NCI-H2029 (cell line): Measurements from ENCODE around the gene EEPD1.

Experiments used
- DNase-seq: peaks from one replicate; lab custom pipeline; 2025; lab: John Stamatoyannopoulos, UW

Gene EEPD1

DNA sequence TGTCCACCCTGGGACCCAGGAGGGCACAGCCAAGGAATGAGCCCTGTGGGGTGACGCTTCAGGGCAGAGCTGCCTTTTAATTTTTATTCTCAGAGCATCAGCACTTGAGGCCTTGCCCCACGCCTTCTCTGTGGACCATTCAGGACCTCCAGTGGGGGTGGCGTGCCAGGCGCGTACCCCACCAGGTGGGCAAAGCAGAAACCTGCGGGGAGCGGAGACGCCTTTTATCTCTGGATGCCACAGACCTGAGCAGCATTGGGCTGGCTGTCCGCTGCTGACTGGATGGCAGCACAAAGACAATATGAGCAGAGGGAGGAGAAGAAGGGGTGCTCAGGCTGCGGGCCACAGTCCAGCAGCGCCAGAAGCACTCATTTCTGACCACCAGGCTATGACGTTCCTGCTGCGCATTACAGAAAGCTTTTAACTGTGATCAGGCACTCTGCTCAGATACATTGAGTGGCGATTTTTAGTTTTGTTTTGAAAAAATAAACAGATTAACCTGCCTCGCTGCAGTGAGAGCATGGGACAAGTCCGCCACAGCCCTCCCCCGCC lies 146.2 kb downstream of the EEPD1 start:
- DNase-seq: no peak

DNA sequence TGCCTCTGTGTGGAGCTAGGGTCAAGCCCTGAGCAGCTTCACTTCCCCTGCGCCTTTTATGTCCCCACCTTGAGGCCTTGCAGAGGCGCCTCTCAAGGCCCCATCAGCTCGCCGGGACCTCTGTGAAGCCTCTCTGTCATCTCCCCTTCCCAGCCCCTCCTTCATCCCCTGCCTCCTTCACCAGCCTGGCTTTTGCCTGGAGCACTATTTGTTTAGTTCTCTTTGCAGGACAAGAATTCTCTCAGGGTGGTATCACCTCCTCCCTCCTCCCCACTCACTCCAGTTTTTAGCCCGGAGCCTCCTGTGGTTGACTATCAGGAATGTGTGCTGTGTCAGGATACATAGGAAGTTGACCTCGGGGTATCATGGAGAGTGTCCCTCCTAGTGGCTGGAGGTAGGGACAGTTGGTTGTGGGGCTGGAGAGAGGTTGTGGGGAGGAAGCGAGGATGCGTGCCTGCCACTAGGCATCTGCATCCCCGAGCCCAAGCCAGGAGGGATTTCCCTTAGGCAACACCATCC lies 146.8 kb downstream of the EEPD1 start:
- no peak for DNase-seq

DNA sequence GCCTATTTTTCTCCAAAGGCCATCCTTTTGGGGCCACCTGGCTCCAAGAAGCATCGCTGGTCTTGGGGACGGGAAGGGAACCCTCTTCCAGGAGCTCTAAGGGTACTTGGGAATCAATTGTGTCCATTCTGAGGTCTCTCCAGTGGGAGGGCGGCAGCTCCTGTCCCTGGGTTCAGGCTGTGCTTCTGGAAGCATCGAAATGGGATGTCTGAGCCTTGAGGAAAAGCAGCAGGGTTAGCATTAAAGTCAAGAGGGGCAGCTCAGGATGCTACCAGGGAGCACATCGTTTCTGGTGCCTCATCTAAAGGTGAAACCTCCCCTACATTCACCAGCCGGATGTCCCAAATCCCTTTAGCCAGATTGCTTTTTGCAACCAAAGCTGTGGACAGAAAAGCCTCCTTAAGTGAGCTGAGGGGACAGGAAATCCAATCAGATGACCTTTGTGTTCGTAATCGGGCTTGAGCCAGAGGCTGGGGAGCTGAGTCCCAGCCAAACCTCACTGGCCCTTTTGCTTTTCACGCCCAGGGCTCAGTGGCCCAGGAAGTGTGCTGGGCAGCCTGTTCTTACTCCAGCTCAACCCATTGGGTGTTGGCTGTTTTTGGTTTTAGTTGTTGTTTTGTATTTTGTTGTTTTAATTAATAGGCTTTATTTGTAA lies 147.8 kb downstream of the EEPD1 start:
- DNase-seq: no peak

DNA sequence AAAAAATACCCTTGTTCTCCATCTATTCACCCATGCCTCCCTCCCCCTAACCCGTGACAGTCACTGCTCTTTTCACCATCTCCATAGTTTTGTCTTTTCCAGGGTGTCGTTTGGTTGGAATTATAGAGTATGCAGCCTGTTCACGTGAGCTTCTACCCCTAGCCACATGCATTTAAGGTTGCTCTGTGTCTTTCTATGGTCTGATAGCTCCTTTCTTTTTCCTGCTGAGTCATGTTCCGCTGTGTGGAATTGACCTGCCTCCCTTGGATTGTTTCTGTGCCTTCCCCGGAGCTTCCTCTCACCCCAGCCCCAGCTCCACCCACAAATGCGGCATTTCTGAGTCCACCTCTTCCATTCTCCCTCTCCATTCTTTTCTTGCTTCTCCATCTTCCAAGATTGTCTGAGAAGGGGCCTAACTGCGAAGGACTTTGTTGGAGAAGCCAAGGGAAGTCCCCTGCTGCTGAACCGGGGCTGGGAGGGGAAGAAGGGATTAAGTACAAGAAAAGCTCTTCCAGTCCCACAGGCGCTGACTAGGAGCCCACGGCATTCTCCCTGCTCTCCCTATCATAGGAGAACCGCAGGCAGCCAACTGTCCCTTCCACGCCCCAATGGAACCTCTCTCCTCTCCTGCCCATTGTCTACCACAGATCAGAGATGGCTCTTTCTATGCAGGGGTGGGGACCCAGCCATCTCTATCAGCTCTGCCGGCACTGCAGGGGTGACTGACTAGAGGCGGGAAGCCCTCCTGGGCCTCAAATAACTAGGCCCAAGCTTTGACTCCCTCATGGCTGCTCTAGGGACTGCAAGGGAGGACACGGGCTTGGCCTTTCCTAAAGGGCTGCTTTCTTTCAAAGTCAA lies 149.1 kb downstream of the EEPD1 start:
- DNase-seq: no peak

DNA sequence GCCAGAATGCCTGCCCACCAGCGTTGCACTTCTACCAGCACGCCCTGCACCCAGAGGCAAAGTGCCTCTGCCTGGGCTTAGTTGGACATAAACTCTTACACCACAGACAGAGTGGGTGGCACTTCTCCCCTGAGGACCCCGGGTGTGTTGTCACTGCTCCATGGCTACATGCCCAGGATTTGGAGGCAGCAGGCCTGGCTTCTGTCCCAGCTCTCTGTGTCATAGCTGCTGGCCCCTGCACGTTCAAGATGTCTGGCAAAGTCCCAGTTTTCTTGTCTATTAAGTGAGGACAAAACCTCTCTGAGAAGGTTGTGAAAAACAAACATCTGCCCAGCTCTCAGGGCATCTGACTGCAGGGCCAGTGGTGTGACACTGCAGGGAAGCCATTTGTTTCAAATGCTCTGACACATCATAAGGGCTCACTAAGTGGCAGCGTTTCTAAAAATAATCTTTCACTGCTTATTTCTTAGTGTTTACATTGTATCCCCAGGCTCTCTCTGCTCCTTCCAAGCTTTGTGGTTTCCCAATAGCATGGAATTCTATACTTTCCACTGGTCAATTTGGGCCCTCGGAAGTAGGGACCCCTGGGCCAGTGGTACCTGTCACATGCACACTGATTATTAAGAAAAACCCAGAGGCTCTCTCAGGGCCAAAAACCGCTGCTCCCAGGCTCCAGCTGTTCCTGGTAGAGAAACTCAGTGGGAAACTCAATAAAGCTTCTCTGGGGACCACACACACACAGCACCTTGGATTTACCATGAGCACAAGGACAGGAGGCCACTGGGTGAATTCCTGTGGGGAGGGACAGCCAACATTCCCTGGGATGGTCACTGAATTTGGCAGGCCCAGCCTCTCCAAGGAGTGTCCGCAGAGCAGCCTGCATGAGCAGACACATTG lies 150.4 kb downstream of the EEPD1 start:
- DNase-seq: peak; percentile 99

DNA sequence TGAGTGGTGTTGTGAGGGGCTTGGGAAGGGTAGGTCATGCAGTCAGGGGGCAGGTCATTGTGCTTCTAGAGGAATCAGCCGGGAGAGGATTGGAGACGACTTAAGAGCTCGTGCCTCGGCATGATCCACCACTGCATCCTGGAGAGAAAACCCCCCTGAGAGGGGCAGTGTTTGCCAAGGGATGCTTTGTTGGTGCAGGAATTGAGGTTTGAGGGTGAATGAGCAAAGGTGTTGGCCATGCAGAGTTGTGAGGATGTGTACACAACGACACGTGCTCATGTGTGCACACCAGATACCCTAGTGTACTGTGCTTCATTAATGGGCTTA lies 151.0 kb downstream of the EEPD1 start:
- no peak for DNase-seq

DNA sequence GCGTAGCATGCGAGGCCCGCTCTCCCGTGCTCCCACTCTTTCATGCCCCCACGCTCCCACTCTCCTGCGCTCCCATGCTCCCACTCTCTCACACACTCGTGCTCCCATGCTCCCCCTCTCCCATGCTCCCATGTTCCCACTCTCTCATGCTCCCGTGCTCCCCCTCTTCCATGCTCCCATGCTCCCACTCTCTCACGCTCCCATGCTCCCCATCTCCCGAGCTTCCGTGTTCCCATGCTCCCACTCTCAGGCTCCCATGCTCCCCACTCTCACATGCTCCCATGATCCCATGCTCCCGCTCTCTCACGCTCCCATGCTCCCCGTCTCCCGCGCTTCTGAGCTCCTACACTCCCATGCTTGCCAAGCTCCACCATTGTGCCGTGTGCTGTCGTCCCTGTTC lies 152.2 kb downstream of the EEPD1 start:
- no peak for DNase-seq

DNA sequence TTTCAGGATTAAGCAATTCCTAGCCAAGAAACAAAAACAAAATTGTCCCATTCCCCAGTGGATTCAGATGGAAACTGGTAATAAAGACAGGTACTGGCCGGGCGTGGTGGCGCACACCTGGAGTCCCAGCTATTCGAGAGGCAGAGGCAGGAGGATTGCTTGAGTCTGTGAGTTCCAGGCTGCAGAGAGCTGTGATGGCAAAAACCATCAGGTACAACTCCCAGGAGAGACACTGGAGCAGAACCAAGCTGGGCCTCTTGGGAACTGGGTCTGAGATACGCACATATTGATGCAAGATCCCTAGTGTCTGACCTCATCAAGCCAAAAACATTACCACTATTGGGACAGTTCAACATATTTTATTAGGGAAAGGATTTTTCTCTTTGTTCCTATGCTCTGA lies 152.6 kb downstream of the EEPD1 start:
- DNase-seq: no peak

DNA sequence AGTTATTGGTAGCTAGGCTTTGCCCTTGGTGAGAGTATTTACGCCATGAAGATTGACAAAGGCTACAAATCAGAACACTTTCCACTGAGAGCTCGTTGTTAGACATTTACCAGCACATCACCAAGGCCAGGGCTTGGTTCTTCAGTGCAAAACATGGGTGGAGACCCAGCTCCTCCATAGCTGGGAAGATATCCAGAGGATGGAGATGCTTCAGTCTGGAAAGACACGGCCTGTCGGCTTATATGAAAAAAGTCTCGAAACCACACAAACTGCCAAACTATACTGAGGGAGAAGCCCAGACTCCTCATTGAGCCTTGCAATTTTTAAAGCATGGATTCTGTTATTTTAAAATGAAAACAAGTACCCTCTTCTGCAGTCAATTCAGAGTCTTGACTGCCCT lies 153.2 kb downstream of the EEPD1 start:
- DNase-seq: no peak

DNA sequence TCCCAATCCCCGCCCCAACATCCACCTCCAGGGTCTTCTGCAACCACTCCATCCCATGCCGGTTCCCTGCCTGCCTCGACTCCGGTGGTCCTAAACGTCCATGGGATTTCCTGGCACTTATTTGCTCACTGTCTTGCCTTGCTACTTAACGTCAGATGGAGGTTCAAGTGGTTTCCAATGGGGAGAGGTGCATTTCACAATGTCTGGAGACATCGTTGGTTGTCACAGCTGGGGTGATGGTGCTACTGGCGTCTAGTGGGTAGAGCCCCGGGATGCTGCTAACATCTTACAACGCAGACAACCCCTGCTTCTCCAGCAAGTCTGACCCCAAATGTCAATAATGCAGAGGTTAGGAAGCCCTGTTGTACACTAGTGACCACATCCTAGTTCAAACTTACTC lies 153.7 kb downstream of the EEPD1 start:
- no peak for DNase-seq

DNA sequence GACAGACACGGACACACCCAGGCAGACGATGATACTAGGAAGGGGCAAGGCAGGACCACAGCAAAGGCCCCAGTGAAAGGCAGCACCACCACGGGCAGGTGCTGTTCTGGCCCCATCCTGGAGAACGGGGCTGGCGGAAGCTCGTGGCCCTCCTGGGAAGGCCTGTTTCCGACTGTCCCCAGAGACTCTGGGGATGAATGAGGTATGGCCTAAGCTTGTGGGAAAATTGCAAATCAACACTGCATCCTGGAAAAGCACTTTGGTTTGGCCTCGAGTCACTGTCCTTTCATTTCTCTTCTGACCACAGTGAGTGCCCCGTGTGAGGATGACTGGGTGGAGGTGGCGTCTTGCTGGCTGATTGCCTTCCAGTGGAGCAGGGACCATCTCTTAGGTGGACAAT lies 155.0 kb downstream of the EEPD1 start:
- no peak for DNase-seq

DNA sequence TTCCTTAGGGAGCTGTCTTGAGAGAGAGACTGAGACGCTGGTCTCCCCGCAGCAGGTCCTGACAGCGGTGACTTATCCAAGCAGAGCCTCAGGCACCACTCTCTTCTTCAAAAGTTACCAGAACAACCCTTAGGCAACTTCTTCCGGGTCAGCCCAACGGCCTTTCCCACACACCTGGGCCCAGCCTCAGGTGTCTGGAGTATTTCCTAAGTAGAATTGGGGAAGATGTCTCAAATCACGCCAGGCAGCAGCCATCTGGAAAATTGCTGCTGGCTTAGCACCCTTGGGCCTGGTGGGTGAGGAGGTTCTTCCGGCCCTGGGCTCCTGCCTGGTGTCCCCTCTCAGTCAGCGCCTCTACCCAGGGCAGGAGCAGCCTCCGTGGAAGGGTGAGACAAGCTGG lies 156.2 kb downstream of the EEPD1 start:
- no peak for DNase-seq

DNA sequence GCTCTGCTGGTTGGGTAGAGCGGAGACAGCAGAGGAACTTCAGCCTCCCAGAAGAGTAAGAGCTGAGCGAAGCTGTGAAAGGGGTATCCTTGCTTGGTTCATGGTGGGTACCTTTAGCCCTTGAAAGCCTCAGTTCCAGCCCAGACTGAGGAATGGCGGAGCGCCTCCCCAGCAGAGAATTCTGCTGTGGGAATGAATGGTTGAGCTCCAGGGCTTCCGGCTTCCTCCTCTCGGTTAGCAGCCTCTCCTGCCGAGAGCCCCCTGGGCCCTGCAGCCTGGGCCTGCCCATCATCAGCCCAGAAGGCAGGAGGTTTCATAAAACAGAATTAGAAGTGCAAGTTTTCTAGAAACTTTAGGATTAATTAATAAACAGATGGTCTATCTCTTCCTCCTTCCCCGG lies 156.7 kb downstream of the EEPD1 start:
- no peak for DNase-seq

DNA sequence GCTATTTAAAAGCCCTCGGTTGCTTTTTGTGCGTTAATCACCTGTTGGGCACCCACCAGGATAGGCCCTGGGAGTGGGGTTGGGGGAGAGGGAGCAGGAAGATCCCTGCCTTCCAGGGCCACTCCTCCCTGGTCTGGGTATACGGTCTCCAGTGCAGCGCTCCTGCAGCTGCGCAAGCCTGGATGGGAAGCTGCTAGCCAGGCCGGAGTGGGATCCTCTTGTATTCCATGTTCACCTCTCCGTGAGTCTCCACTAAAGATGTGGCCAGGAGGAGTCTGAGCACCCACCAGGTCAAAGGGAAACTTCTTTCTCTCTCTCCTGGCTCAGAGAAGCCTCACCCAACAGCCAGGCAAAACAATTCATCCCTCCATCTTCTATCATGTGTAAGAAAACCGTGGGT lies 157.8 kb downstream of the EEPD1 start:
- no peak for DNase-seq

DNA sequence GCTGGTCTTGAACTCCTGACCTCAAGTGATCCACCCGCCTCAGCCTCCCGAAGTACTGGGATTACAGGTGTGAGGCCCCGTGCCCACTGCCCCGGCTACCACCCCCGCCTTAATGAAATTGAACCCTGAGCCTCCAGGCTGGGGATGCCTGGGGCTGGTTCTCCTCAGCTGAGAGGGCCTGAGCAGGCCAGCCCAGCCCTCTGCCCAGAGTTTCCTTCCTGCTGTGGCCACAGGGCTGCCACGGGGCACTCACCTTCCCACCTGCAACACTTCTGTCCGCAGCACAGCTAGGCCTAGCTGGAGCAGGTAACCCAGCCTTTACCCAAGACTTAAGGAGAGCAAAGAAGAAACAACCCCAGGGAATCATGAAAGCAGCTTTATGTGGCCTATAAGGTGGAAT lies 158.5 kb downstream of the EEPD1 start:
- DNase-seq: no peak

DNA sequence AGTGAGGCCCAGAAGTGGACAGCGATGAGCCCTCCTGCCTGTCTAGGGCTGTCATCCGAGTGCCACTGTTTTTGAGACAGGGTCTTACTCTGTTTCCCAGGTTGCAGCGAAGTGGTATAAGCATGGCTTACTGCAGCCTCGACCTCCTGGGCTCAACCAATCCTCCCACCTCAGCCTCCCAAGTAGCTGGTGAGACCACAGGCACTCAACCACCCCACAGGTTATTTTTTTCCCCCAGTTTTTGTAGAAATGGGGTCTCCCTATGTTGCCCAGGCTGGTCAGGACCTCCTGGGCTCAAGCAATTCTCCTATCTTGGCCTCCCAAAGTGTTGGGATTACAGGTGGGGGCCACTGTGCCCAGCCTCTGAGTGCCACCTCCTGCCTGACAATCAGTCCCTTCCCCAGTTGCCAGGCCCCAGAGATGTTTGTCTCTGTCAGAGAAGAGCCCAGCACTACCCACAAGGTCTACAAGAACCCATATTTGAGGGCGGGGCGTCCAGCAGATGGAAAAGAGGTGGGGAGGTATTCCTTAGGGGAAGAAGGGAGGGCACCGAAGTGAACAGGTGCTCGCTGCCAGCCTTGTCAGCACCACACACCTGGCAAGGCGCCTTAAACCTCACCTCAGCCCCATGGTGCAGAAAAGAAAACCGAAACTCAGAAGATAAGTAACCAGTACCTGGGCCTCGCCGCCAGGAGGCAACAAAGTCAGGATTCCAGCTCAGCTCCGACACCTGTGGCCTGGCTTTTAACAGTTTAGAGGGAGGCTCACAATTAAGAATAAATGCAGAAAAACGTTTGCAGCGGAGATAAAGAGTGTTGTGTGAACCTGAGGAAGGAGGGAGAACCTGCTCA lies 159.2 kb downstream of the EEPD1 start:
- peak; percentile 88 for DNase-seq

DNA sequence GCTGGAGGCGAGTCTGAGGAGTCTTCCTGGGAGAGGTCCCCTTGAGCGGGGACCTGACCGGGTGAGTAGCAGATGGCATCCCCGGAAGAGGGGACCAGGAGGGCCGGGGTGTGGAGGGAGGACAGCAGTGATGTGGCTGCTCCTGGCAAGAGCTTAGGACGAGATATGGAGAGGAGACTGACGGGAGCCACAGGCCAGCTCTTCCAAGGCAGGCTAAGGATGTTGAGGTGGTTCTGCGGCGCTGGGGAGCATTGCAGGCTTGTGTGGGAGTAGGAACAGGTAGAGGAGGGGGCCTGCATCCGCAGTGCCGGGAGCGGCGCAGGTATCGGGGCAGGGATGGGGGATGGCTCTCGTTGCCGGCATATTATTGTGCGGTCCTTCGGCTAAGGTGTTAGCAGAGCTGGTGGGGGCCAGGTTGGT lies 159.9 kb downstream of the EEPD1 start:
- DNase-seq: no peak

DNA sequence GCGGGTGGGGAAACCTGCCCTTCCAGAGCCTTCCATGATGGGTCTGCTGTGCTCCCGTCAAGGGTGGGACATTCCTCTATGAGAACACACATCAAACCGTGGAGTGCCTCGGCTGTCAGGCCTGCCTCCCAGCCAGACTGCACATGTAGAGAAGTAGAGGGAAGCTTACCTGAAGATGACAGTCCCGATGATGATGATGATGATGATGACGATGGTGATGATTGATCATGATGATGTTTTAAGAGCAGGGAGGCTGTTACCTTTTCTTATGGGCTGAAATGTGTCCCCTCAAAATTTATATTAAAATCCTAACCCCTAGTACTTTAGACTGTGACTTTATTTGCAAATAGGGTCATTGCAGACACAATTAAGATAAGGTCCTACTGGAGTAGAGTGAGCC lies 160.6 kb downstream of the EEPD1 start:
- no peak for DNase-seq

DNA sequence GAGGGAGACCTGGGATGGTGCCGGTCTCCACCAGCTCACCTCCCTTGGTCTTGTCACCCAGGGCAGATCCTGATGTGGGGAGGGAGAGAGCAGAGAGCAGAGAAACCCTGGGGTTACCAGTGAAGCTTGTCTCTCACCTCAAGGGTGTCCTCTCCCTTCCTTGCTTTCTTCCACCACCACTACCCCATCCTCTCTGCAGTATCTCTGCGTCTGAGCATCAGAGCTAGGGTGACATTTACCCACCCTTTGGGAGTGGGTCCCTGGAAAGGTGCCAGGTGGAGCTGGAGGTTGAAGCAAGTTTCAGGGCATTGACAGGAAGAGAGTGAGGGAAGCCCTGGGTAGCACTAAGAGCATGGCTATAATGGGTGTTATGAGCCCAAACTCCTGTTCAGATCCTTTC lies 161.4 kb downstream of the EEPD1 start:
- DNase-seq: no peak

DNA sequence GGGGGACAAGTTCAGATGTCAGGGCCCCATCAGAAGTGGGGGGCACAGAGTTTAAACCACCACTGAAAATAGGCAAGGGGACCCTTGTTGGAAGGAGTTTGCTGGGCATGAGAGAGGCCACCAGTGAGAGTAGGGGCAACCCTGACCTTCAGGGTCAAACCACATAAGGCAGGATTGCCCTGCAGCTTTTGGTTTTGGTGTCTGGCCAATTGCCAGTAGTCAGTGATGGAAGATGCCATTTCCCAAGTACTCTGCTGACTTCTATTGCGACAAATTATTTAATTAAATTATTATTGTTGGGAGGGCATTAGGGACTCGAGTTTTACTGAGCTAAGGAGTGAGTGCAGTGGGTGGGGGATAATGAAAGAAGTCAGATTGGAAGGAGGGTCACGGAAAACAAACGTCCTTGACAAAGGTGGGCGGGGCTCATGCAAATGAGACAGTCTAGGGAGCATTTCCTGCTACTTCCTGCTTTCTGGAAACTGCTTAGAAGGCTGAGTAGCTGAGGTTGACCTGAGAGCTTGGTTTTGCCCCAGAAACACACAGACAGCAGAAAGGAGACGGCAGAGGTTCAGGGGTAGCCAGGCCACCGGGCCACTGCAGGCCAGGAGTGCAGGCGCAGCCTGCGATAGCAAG lies 162.4 kb downstream of the EEPD1 start:
- peak; percentile 19 for DNase-seq

DNA sequence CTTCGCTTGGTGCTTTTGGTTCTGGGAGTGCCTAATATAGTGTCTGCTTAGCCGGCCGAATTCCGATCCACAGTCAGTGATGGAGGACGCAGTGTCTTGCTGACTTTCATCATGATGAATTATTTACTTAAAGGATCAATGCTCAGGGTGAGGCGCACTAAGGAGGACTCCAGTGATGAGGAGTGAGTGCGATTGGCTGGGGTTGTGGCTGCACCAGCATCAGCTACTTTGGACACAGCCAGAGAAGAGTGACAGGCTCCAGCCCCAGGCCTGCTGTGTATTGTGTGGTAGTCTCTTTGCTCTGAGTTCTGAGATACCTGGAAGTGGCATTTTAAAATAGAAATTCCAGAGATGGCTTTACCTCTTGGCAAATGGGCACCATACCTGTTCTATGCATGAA lies 163.3 kb downstream of the EEPD1 start:
- DNase-seq: no peak
